Measurements from ENCODE around the gene TRAPPC2L.

- no peak for TF ChIP-seq CTCF (IDR thresholded peaks at IDR 0.05)
- TF ChIP-seq ZFX (IDR thresholded peaks at IDR 0.05; ENCODE audit: borderline replicate concordance), result no peak
These were observed 34.5 kb upstream of the TRAPPC2L start for GRCh38 chr16:88822281-88823040.

Data from 22Rv1 (cell line).